A673 (cell line): ENCODE data around the gene RPL19. TPM values are rescaled to one million over a fixed set of nuclear protein-coding genes. Genes with fewer than 3 reads are reported as not detected.

Source experiments
- BruUV-seq: library from RNA; stranded (reverse); fragments of 400-500 nt; replicated peaks from 2 replicates; lab custom pipeline; 2021; lab: Mats Ljungman, UMichigan
- CTCF ChIA-PET: fragments of 300-600 bp; sonication (Branson Sonifier 250); formaldehyde crosslinking; loops from one replicate; lab custom pipeline; 2022; ENCODE audit warnings: antibody characterized with exemption; lab: Charles Lee
- POLR2A ChIA-PET: fragments of 300-600 bp; sonication (Branson Sonifier 250); formaldehyde crosslinking; loops from one replicate; lab custom pipeline; 2022; ENCODE audit warnings: antibody characterized with exemption; ENCODE audit not compliant: low non-redundant PET; lab: Charles Lee
- DNase-seq: peaks from one replicate; pipeline ENCODE4 v3.0.0-alpha.2; 2015; ENCODE audit warnings: low spot score
- H3K27ac ChIP-seq: fragments of 200-600 bp; sonication (generic); 2 replicates; pipeline ENCODE4 v1.5.1; 2016; ENCODE audit warnings: mixed run types, low read depth, mild to moderate bottlenecking, mixed read lengths, antibody characterized with exemption, low read length; ENCODE audit not compliant: poor library complexity, severe bottlenecking
- H3K27me3 ChIP-seq: fragments of 200-600 bp; sonication (generic); replicated peaks from 2 replicates; pipeline ENCODE4 v1.6.1; 2017; ENCODE audit warnings: mixed run types, low read depth, mild to moderate bottlenecking, mixed read lengths, antibody characterized with exemption, low read length; ENCODE audit not compliant: insufficient read depth, poor library complexity
- H3K36me3 ChIP-seq: fragments of 200-600 bp; sonication (generic); 2 replicates; pipeline ENCODE4 v1.6.1; 2016; ENCODE audit warnings: mixed run types, mild to moderate bottlenecking, mixed read lengths, antibody characterized with exemption, low read length; ENCODE audit not compliant: insufficient read depth, poor library complexity, severe bottlenecking
- H3K4me1 ChIP-seq: fragments of 200-600 bp; sonication (generic); 2 replicates; pipeline ENCODE4 v1.6.1; 2017; ENCODE audit warnings: mixed run types, mild to moderate bottlenecking, mixed read lengths, antibody characterized with exemption, low read length; ENCODE audit not compliant: insufficient read depth, poor library complexity, severe bottlenecking
- H3K4me3 ChIP-seq: fragments of 200-600 bp; sonication (generic); 2 replicates; pipeline ENCODE4 v1.5.1; 2016; ENCODE audit warnings: low read depth, mixed run types, mild to moderate bottlenecking, mixed read lengths, low read length; ENCODE audit not compliant: poor library complexity, severe bottlenecking
- H3K9me3 ChIP-seq: fragments of 200-600 bp; sonication (generic); 2 replicates; pipeline ENCODE4 v1.6.1; 2016; ENCODE audit warnings: mixed run types, low read depth, mild to moderate bottlenecking, mixed read lengths, antibody characterized with exemption, low read length; ENCODE audit not compliant: poor library complexity, severe bottlenecking
- EZH2 ChIP-seq: fragments of 200-600 bp; sonication (generic); IDR thresholded peaks from 2 replicates; pipeline ENCODE4 v1.6.1; 2017; ENCODE audit warnings: borderline replicate concordance, low read depth, mild to moderate bottlenecking, mixed read lengths, antibody characterized with exemption, low read length; ENCODE audit not compliant: poor library complexity, severe bottlenecking
- intact Hi-C: fragments of 100-400 bp; cut with micrococcal nuclease; formaldehyde crosslinking; loops from one replicate; pipeline ENCODE4 v1.10.0; 2022; ENCODE audit not compliant: unreplicated experiment
- total RNA-seq: library from RNA; stranded (reverse); gene quantifications from 2 replicates; pipeline ENCODE4 v1.2.3, GENCODE V29; 2021
- TF ChIP-seq, protein P1 (sequence below): fragments of 300-800, 200-600 bp; sonication (generic); conservative IDR thresholded peaks from 2 replicates; pipeline ENCODE4 v1.5.1; 2017; ENCODE audit warnings: low read depth, mild to moderate bottlenecking, antibody characterized with exemption, low read length, moderate library complexity, mixed read lengths

The RPL19 gene
- total RNA-seq, 1 experiment from 2014 or later: 950 TPM

DNA sequence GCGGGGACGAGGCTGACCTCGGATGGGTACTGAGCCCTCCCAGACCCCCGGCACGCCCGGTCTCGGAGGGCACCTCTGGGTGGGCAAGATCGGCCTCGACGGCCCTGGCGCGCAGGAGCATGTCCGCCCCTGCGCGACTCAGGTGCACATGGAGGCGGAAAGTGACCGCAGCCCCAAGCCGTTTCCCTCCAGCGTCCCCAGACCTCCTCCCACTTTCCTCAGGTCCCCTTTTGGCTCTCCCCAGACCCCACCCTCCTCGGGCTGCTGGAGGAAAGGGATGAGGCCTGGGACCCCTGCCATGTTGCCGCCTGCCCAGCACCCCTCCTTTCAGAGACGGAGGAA, 10.0 kb downstream of the RPL19 start:
- Histone ChIP-seq H3K27ac (peak overlapping the region; percentile 82), H3K4me3 (peak overlapping the region; percentile 32), H3K4me1 (peaks cover 22% of the 10 kb centered on the region), H3K9me3 (no peaks in the 10 kb centered on the region), H3K27me3 (no peaks in the 10 kb centered on the region), H3K36me3 (no peaks in the 10 kb centered on the region)
- BruUV-seq: no TSS peak
- no peak for DNase-seq
- ChIA-PET CTCF (no interaction called here), POLR2A (interaction anchor here (1.1 kb wide), 1 partner anchor 10 kb away, joined by 6 read pairs; the partner anchor contains the start of gene RPL19)
- intact Hi-C loops: no loop called here
- TF ChIP-seq EZH2: no peak
- TF ChIP-seq, protein P1, sequence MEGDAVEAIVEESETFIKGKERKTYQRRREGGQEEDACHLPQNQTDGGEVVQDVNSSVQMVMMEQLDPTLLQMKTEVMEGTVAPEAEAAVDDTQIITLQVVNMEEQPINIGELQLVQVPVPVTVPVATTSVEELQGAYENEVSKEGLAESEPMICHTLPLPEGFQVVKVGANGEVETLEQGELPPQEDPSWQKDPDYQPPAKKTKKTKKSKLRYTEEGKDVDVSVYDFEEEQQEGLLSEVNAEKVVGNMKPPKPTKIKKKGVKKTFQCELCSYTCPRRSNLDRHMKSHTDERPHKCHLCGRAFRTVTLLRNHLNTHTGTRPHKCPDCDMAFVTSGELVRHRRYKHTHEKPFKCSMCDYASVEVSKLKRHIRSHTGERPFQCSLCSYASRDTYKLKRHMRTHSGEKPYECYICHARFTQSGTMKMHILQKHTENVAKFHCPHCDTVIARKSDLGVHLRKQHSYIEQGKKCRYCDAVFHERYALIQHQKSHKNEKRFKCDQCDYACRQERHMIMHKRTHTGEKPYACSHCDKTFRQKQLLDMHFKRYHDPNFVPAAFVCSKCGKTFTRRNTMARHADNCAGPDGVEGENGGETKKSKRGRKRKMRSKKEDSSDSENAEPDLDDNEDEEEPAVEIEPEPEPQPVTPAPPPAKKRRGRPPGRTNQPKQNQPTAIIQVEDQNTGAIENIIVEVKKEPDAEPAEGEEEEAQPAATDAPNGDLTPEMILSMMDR: no peak

DNA sequence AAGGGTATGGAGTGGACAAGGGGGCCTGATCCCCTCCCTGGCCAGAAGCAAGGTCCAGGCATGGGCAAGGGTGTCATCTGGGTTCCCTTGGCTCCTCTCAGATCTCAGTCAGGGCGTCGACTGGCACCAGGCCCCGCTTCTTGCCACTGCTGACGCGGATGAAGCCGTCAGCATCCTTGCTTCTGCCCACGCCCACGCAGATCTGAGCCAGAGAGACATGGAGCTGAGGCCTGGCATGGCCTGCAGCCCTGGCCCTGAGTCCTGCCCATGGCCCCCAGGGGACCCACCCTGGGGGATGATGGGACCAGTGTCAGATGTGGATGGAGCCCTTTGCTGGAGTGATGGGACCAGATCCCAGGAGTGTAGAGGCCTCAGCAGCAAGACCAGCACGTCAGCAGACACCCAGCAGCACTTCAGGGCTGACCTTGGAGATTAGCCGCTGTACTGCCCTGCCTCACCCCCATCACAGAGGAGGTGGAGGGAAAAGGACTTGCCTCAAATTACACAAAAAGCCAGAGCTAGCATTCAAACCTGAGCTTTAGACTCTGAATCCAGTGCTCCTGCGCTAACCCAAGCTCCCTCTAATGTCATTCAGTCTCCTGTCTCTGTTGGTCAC, 12.2 kb downstream of the RPL19 start:
- no peak overlapping the region for H3K4me3 ChIP-seq
- POLR2A ChIA-PET: no interaction called here
- no peak for DNase-seq
- peaks cover 19% of the 10 kb centered on the region for H3K4me1 ChIP-seq
- TF ChIP-seq, protein P1: no peak
- no peak for TF ChIP-seq EZH2
- H3K36me3 ChIP-seq: no peaks in the 10 kb centered on the region
- BruUV-seq: no TSS peak
- intact Hi-C loops: no loop called here
- H3K27me3 ChIP-seq: no peaks in the 10 kb centered on the region
- H3K9me3 ChIP-seq: no peaks in the 10 kb centered on the region
- CTCF ChIA-PET: no interaction called here
- H3K27ac ChIP-seq: no peak overlapping the region

DNA sequence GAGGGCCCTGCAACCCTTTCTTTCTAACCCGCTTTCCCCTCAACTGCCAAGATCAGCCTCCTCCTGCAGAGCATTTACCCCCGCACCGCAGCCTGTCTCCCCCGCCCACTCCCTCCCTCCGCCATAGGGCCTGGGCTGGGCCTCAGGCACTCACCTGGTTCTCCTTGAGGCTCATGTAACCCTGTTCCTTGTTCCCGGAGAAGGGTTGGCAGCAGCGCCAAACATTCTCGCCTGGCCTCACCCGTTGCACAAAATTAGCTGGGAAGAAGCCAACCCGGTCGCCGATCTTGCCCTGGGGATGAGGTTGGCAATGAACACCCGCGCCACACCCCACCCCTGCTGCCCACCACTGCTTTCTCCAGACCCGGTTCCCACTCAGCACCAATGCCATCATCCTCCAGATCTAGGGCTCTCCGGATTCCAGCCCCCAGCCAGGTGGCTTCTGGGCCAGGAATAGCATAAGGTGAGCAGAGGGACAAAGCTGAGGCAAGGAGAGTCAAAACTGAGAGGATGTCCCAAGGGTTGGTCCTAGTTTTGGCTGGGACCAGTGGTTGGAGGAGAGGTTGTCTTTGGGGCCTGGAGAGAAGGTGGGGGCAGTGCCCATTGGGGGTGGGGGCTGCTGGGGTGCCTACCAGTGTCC, 12.9 kb downstream of the RPL19 start:
- Histone ChIP-seq H3K4me3 (no peak overlapping the region), H3K36me3 (no peaks in the 10 kb centered on the region), H3K27ac (no peak overlapping the region), H3K27me3 (no peaks in the 10 kb centered on the region), H3K4me1 (peaks cover 16% of the 10 kb centered on the region), H3K9me3 (no peaks in the 10 kb centered on the region)
- no peak for TF ChIP-seq EZH2
- no peak for DNase-seq
- intact Hi-C loops: no loop called here
- ChIA-PET POLR2A (interaction anchor here (0.7 kb wide), 1 partner anchor 13 kb away, joined by 6 read pairs; the partner anchor contains the start of gene RPL19), CTCF (interaction anchor here (0.5 to 0.7 kb wide), 2 partner anchors 31 to 429 kb away, joined by 3 to 5 read pairs; no protein-coding TSS in a partner anchor)
- BruUV-seq: no TSS peak
